MCF 10A (cell line): ENCODE results near the gene CCL8. TPM values are rescaled to one million over a fixed set of nuclear protein-coding genes. Genes with fewer than 3 reads are reported as not detected.
A peak's percentile ranks its signal among the peaks of the same experiment; 100 is the strongest.

Experiments used
- BruUV-seq: library from RNA; stranded (reverse); fragments of 400-500 nt; replicated peaks from 2 replicates; lab custom pipeline; 2021; lab: Mats Ljungman, UMichigan
- CTCF ChIA-PET: fragments of 300-600 bp; sonication (Branson Sonifier 250); formaldehyde crosslinking; extraction: SDS; loops from one replicate; lab custom pipeline; 2021; ENCODE audit warnings: antibody characterized with exemption, inconsistent platforms; lab: Yijun Ruan, JAX
- POLR2A ChIA-PET: fragments of 300-600, 350-650 bp; sonication (Branson Sonifier 250); formaldehyde crosslinking; extraction: SDS; loops from one replicate; lab custom pipeline; 2020; ENCODE audit warnings: antibody characterized with exemption, inconsistent platforms; lab: Yijun Ruan, JAX
- DNase-seq: peaks from one replicate; pipeline ENCODE4 v3.0.0-alpha.2; 2018; ENCODE audit not compliant: unreplicated experiment
- H3K27ac Mint-ChIP-seq: one replicate; pipeline ENCODE4 v1.8.0; 2022; ENCODE audit warnings: mild to moderate bottlenecking, low read depth, mixed read lengths; ENCODE audit not compliant: unreplicated experiment
- H3K27me3 Mint-ChIP-seq: one replicate; pipeline ENCODE4 v1.8.0; 2022; ENCODE audit warnings: mixed read lengths; ENCODE audit not compliant: insufficient read depth, unreplicated experiment
- H3K36me3 Mint-ChIP-seq: one replicate; pipeline ENCODE4 v1.8.0; 2022; ENCODE audit warnings: mild to moderate bottlenecking, moderate library complexity, mixed read lengths; ENCODE audit not compliant: insufficient read depth, unreplicated experiment
- H3K4me1 Mint-ChIP-seq: one replicate; pipeline ENCODE4 v1.8.0; 2022; ENCODE audit warnings: mixed read lengths; ENCODE audit not compliant: insufficient read depth, unreplicated experiment
- H3K4me3 Mint-ChIP-seq: one replicate; pipeline ENCODE4 v1.8.0; 2022; ENCODE audit warnings: mild to moderate bottlenecking, moderate library complexity, mixed read lengths; ENCODE audit not compliant: unreplicated experiment
- H3K9me3 Mint-ChIP-seq: one replicate; pipeline ENCODE4 v1.8.0; 2022; ENCODE audit warnings: mixed read lengths; ENCODE audit not compliant: unreplicated experiment
- CTCF ChIP-seq: fragments of 200-600 bp; IDR thresholded peaks from one replicate; pipeline ENCODE4 v1.8.0; 2022; ENCODE audit warnings: antibody characterized with exemption, mild to moderate bottlenecking; ENCODE audit not compliant: unreplicated experiment
- intact Hi-C: fragments of 100-400 bp; cut with micrococcal nuclease; formaldehyde crosslinking; loops from 2 replicates; pipeline ENCODE4 v1.14.1; 2022
- total RNA-seq: library from RNA; stranded (reverse); gene quantifications from 2 replicates; pipeline ENCODE4 v1.2.3, GENCODE V29; 2022

CCL8 gene
- total RNA-seq, 1 experiment from 2014 or later: not detected

DNA sequence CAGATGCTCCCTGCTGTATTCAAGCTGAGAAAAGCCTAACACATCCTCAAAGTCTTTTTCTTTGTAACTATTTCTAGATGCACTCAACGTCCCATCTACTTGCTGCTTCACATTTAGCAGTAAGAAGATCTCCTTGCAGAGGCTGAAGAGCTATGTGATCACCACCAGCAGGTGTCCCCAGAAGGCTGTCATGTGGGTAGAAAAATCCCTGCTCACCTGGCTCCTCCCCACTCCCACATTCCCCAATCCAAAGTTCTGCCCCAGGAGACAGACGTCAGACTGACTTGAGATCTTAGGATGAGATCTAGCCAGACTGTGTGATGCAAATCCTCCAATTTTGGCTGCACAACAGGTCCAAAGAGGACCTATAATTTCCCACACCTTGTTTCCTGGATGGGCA lies 38.2 kb downstream of the CCL8 start:
- no peak overlapping the region for H3K27ac Mint-ChIP-seq
- H3K4me3 Mint-ChIP-seq: no peak overlapping the region
- POLR2A ChIA-PET: no interaction called here
- intact Hi-C loops: no loop called here
- H3K36me3 Mint-ChIP-seq: no peaks in the 10 kb centered on the region
- CTCF ChIA-PET: interaction anchor here (0.8 to 1.2 kb wide), 3 partner anchors 155 to 179 kb away, joined by 3 to 5 read pairs (median 3); no protein-coding TSS in a partner anchor
- H3K9me3 Mint-ChIP-seq: peaks cover 7% of the 10 kb centered on the region
- no TSS peak for BruUV-seq
- H3K27me3 Mint-ChIP-seq: no peaks in the 10 kb centered on the region
- H3K4me1 Mint-ChIP-seq: no peaks in the 10 kb centered on the region
- DNase-seq: no peak
- TF ChIP-seq CTCF: no peak

DNA sequence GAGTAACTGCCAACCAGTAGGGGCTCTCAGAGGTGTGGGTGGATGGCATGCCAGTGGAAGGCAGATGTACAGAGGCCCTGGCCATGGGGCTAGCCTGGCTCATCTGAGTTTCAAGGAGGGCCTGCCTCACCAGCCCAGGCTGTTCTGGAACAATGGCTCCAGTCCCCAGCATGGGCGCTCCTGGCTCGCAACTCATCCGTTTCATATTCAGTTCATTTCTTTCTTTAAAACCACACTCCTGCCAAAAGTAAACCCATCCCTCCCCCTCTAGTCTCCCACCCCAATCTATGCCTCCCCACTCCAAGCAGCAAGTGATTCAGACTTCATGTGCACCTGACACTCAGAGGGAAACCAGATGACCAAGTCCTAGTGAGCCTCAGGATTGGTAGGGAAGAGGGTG lies 39.4 kb downstream of the CCL8 start:
- Mint-ChIP-seq H3K4me3 (no peak overlapping the region), H3K9me3 (peaks cover 6% of the 10 kb centered on the region), H3K27ac (no peak overlapping the region), H3K4me1 (no peaks in the 10 kb centered on the region), H3K36me3 (no peaks in the 10 kb centered on the region), H3K27me3 (no peaks in the 10 kb centered on the region)
- no peak for DNase-seq
- CTCF ChIA-PET: interaction anchor here (0.6 to 6.8 kb wide), 3 partner anchors 103 to 157 kb away, joined by 3 to 184 read pairs (median 3); no protein-coding TSS in a partner anchor
- intact Hi-C loops: no loop called here
- no TSS peak for BruUV-seq
- TF ChIP-seq CTCF: no peak
- POLR2A ChIA-PET: no interaction called here

GRCh38 chr17:34360601-34361270 lies 41.5 kb downstream of the CCL8 start:
- no peak for TF ChIP-seq CTCF
- no peaks in the 10 kb centered on the region for H3K9me3 Mint-ChIP-seq
- POLR2A ChIA-PET: no interaction called here
- CTCF ChIA-PET: interaction anchor here (0.6 to 6.8 kb wide), 48 partner anchors 8 to 1634 kb away, joined by 3 to 184 read pairs (median 4); partner anchors contain the start of gene CCL2
- peaks cover 19% of the 10 kb centered on the region for H3K27me3 Mint-ChIP-seq
- H3K4me3 Mint-ChIP-seq: no peak overlapping the region
- intact Hi-C loops: loop anchor here (1.0 kb wide), 2 partner anchors 54 to 160 kb away; no protein-coding TSS in a partner anchor
- no TSS peak for BruUV-seq
- no peaks in the 10 kb centered on the region for H3K4me1 Mint-ChIP-seq
- H3K27ac Mint-ChIP-seq: no peak overlapping the region
- H3K36me3 Mint-ChIP-seq: peaks cover 5% of the 10 kb centered on the region
- no peak for DNase-seq

- DNase-seq: peak; percentile 25
- no TSS peak for BruUV-seq
- Mint-ChIP-seq H3K27ac (no peak overlapping the region), H3K9me3 (no peaks in the 10 kb centered on the region), H3K4me1 (no peaks in the 10 kb centered on the region), H3K27me3 (peaks cover 19% of the 10 kb centered on the region), H3K36me3 (peaks cover 5% of the 10 kb centered on the region), H3K4me3 (no peak overlapping the region)
- intact Hi-C loops: loop anchor here (1.0 kb wide), 2 partner anchors 55 to 161 kb away; no protein-coding TSS in a partner anchor
- CTCF ChIA-PET: interaction anchor here (0.6 to 6.8 kb wide), 59 partner anchors 8 to 1633 kb away, joined by 3 to 184 read pairs (median 4); partner anchors contain the start of gene CCL2
- POLR2A ChIA-PET: interaction anchor here (0.6 to 1.6 kb wide), 2 partner anchors 88 to 161 kb away, joined by 3 to 4 read pairs; no protein-coding TSS in a partner anchor
- TF ChIP-seq CTCF: peak; percentile 98
Observed at GRCh38 chr17:34361478-34362061, 42.3 kb downstream of the CCL8 start.
